HepG2 (cell line): ENCODE data around the gene C19orf38.

Source experiments
- CTCF ChIP-seq: sonication (generic); formaldehyde crosslinking; IDR thresholded peaks from 2 replicates; pipeline ENCODE4 v1.5.0; 2020; ENCODE audit warnings: mild to moderate bottlenecking, missing genetic modification reagents, moderate library complexity
- E2F5 ChIP-seq: sonication (generic); formaldehyde crosslinking; conservative IDR thresholded peaks from 2 replicates; pipeline ENCODE4 v1.4.0; 2020; ENCODE audit warnings: missing genetic modification reagents
- EHMT2 ChIP-seq: fragments of 200-600 bp; sonication (generic); IDR thresholded peaks from 2 replicates; pipeline ENCODE4 v1.7.0; 2017; ENCODE audit warnings: antibody characterized with exemption, low read depth, low read length, borderline replicate concordance
- HDAC2 ChIP-seq: sonication (generic); formaldehyde crosslinking; IDR thresholded peaks from 2 replicates; pipeline ENCODE4 v1.4.0; 2020; ENCODE audit warnings: missing genetic modification reagents
- HOXA7 ChIP-seq: sonication (generic); formaldehyde crosslinking; IDR thresholded peaks from 2 replicates; pipeline ENCODE4 v1.8.1; 2022; ENCODE audit warnings: mild to moderate bottlenecking, missing genetic modification reagents, moderate library complexity
- MED1 ChIP-seq: sonication (generic); formaldehyde crosslinking; IDR thresholded peaks from 2 replicates; pipeline ENCODE4 v1.4.0; 2020; ENCODE audit warnings: missing genetic modification reagents
- MEIS1 ChIP-seq: sonication (generic); formaldehyde crosslinking; IDR thresholded peaks from 2 replicates; pipeline ENCODE4 v1.9.0; 2021; ENCODE audit warnings: mild to moderate bottlenecking, missing genetic modification reagents, moderate library complexity, borderline replicate concordance
- NFYC ChIP-seq: IDR thresholded peaks from 2 replicates; pipeline ENCODE4 v1.6.1; 2016; ENCODE audit warnings: missing genetic modification reagents, missing compliant biosample characterization
- PCBP1 ChIP-seq: fragments of 200-400 bp; formaldehyde crosslinking; IDR thresholded peaks from 2 replicates; pipeline ENCODE4 v1.6.1; 2017; ENCODE audit warnings: mild to moderate bottlenecking, low read depth, low read length, borderline replicate concordance
- PHF20 ChIP-seq: sonication (generic); formaldehyde crosslinking; IDR thresholded peaks from 2 replicates; pipeline ENCODE4 v1.5.0; 2020; ENCODE audit warnings: mild to moderate bottlenecking, missing genetic modification reagents
- PREB ChIP-seq: sonication (generic); formaldehyde crosslinking; IDR thresholded peaks from 2 replicates; pipeline ENCODE4 v1.4.0; 2020; ENCODE audit warnings: missing genetic modification reagents
- SMARCC2 ChIP-seq: fragments of 450-650 bp; IDR thresholded peaks from 2 replicates; pipeline ENCODE4 v1.6.1; 2017; ENCODE audit warnings: antibody characterized with exemption, mild to moderate bottlenecking
- TF ChIP-seq, protein P1 (sequence below): sonication (generic); formaldehyde crosslinking; IDR thresholded peaks from 2 replicates; pipeline ENCODE4 v1.5.0; 2020; ENCODE audit warnings: missing genetic modification reagents
- TF ChIP-seq, protein P2 (sequence below): IDR thresholded peaks from 2 replicates; pipeline ENCODE4 v1.6.1; 2012; ENCODE audit warnings: inconsistent platforms

DNA sequence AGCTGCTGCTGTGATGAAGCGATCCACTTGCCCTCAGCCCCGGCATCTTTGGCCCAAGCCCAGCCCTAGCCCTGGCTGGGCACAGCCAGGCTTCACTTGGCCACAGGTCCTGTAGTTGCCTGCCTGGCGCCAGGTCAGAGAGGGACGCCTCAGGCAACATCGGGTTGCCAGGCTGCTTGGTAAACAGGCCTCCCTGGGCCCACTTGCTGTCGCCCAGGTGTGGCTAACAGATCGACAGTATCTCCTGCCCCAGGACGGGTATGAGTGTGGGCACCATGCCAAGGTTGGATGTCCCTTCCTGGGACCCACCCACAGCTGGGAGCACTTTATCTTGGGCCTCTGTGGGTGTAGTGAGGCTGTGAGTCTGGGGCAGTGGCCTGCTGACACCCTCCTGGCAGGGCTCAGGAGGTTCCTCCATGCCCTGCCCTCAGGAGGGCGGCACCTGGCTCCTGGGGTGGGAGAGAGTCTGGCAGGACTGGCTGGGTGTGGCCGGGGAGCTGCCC, 51.0 kb downstream of the C19orf38 start:
- TF ChIP-seq, protein P1, sequence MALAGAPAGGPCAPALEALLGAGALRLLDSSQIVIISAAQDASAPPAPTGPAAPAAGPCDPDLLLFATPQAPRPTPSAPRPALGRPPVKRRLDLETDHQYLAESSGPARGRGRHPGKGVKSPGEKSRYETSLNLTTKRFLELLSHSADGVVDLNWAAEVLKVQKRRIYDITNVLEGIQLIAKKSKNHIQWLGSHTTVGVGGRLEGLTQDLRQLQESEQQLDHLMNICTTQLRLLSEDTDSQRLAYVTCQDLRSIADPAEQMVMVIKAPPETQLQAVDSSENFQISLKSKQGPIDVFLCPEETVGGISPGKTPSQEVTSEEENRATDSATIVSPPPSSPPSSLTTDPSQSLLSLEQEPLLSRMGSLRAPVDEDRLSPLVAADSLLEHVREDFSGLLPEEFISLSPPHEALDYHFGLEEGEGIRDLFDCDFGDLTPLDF (CRISPR knock-in tag): no peak
- no peak for TF ChIP-seq MED1
- no peak for TF ChIP-seq SMARCC2
- no peak for TF ChIP-seq HOXA7 (CRISPR knock-in tag)
- TF ChIP-seq EHMT2: no peak
- TF ChIP-seq, protein P2, sequence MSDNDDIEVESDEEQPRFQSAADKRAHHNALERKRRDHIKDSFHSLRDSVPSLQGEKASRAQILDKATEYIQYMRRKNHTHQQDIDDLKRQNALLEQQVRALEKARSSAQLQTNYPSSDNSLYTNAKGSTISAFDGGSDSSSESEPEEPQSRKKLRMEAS: no peak
- no peak for TF ChIP-seq PCBP1
- TF ChIP-seq CTCF (CRISPR knock-in tag): no peak
- no peak for TF ChIP-seq NFYC (CRISPR knock-in tag)
- no peak for TF ChIP-seq HDAC2 (CRISPR knock-in tag)
- TF ChIP-seq PHF20 (CRISPR knock-in tag): no peak
- TF ChIP-seq PREB (CRISPR knock-in tag): no peak
- TF ChIP-seq E2F5 (CRISPR knock-in tag): no peak
- no peak for TF ChIP-seq MEIS1
